A549 (cell line): ENCODE data around the gene SLC45A3.

Experiments
- EP300 ChIP-seq, 2 experiments: fragments of >200 bp; sonication (Bioruptor Twin); formaldehyde crosslinking; IDR thresholded peaks; 2 replicates in 1 of 2; 3 replicates in 1 of 2; pipeline ENCODE4 v1.6.1; 2016 to 2017
- FOSL2 ChIP-seq, 2 experiments: fragments of 450-650 bp in 1 of 2; fragments of >200 bp in 1 of 2; sonication (Bioruptor Twin) in 1 of 2; formaldehyde crosslinking; IDR thresholded peaks; 2 replicates each; pipeline versions ENCODE4 v1.5.0 to v1.6.1; 2016 to 2020; ENCODE audit warnings: mild to moderate bottlenecking in 1 of 2, moderate library complexity in 1 of 2
- HDAC2 ChIP-seq: fragments of 200-600 bp; sonication (generic); IDR thresholded peaks from 2 replicates; pipeline ENCODE4 v1.6.1; 2016
- MAZ ChIP-seq: fragments of 150-350 bp; IDR thresholded peaks from 2 replicates; pipeline ENCODE4 v1.6.1; 2014; ENCODE audit warnings: antibody characterized with exemption, low read depth, low read length, borderline replicate concordance
- PHF8 ChIP-seq: fragments of 200-600 bp; sonication (generic); IDR thresholded peaks from 2 replicates; pipeline ENCODE4 v1.6.1; 2016; ENCODE audit warnings: low read depth, mild to moderate bottlenecking, antibody characterized with exemption, moderate library complexity, borderline replicate concordance
- POLR2A ChIP-seq: IDR thresholded peaks from 2 replicates; pipeline ENCODE4 v1.6.1; 2012; ENCODE audit warnings: mild to moderate bottlenecking, low read length
- RAD21 ChIP-seq, 2 experiments: fragments of >200 bp in 1 of 2; sonication (Bioruptor Twin) in 1 of 2; formaldehyde crosslinking in 1 of 2; IDR thresholded peaks in 1 of 2; conservative IDR thresholded peaks in 1 of 2; 2 replicates in 1 of 2; 3 replicates in 1 of 2; pipeline ENCODE4 v1.6.1; 2012 to 2018; ENCODE audit warnings: inconsistent platforms in 1 of 2
- TF ChIP-seq, protein P1 (sequence below): fragments of >200 bp; sonication (Bioruptor Twin); formaldehyde crosslinking; IDR thresholded peaks from 3 replicates; pipeline ENCODE4 v1.5.1; 2016
- TF ChIP-seq, protein P2 (sequence below): IDR thresholded peaks from 2 replicates; pipeline ENCODE4 v1.6.1; 2012; ENCODE audit warnings: low read depth, borderline replicate concordance
- TF ChIP-seq, protein P3 (sequence below): fragments of 200-600 bp; sonication (generic); IDR thresholded peaks from 2 replicates; pipeline ENCODE4 v1.6.1; 2016; ENCODE audit warnings: antibody characterized with exemption, mild to moderate bottlenecking, moderate library complexity
- TF ChIP-seq, protein P4 (sequence below): fragments of 150-350 bp; IDR thresholded peaks from 2 replicates; pipeline ENCODE4 v1.6.1; 2014; ENCODE audit warnings: low read depth, mild to moderate bottlenecking, low read length
- TF ChIP-seq, protein P5 (sequence below): fragments of 250-450 bp; sonication (Bioruptor Pico); IDR thresholded peaks from 2 replicates; pipeline ENCODE4 v1.5.0; 2021; ENCODE audit warnings: mild to moderate bottlenecking, moderate library complexity, borderline replicate concordance
- TF ChIP-seq, protein P6 (sequence below): fragments of >200 bp; sonication (Bioruptor Twin); formaldehyde crosslinking; IDR thresholded peaks from 2 replicates; pipeline ENCODE4 v1.6.1; 2016
- TF ChIP-seq, protein P7 (sequence below): fragments of >200 bp; sonication (Bioruptor Twin); formaldehyde crosslinking; IDR thresholded peaks from 3 replicates; pipeline ENCODE4 v1.6.1; 2016

DNA sequence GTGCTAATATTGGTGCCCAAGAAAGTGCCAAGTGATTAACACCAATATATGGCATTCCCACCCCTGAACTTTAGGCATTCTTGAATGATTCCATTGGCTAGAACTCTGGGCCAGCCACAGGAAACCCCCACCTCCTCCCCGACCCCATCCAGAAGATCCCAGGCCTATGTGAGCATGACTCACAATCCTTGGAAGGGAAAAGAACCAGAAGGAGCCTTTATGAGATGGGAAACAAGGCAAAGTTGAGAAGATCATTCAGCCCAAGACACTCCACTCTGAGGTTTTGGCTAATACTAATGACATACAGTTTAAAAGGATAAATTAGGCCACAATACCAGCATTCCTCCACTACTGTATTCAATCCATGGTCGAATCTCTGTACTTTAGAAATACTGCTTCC, 70.3 kb downstream of the SLC45A3 start:
- TF ChIP-seq POLR2A, result no peak
- TF ChIP-seq, protein P1, sequence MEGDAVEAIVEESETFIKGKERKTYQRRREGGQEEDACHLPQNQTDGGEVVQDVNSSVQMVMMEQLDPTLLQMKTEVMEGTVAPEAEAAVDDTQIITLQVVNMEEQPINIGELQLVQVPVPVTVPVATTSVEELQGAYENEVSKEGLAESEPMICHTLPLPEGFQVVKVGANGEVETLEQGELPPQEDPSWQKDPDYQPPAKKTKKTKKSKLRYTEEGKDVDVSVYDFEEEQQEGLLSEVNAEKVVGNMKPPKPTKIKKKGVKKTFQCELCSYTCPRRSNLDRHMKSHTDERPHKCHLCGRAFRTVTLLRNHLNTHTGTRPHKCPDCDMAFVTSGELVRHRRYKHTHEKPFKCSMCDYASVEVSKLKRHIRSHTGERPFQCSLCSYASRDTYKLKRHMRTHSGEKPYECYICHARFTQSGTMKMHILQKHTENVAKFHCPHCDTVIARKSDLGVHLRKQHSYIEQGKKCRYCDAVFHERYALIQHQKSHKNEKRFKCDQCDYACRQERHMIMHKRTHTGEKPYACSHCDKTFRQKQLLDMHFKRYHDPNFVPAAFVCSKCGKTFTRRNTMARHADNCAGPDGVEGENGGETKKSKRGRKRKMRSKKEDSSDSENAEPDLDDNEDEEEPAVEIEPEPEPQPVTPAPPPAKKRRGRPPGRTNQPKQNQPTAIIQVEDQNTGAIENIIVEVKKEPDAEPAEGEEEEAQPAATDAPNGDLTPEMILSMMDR, result no peak
- TF ChIP-seq RAD21 (conservative IDR thresholded peaks at IDR 0.05 in 1 of 2, IDR thresholded peaks at IDR 0.05 in 1 of 2), result no peak
- TF ChIP-seq, protein P2, sequence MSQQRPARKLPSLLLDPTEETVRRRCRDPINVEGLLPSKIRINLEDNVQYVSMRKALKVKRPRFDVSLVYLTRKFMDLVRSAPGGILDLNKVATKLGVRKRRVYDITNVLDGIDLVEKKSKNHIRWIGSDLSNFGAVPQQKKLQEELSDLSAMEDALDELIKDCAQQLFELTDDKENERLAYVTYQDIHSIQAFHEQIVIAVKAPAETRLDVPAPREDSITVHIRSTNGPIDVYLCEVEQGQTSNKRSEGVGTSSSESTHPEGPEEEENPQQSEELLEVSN, result no peak
- TF ChIP-seq PHF8, result no peak
- TF ChIP-seq, protein P3, sequence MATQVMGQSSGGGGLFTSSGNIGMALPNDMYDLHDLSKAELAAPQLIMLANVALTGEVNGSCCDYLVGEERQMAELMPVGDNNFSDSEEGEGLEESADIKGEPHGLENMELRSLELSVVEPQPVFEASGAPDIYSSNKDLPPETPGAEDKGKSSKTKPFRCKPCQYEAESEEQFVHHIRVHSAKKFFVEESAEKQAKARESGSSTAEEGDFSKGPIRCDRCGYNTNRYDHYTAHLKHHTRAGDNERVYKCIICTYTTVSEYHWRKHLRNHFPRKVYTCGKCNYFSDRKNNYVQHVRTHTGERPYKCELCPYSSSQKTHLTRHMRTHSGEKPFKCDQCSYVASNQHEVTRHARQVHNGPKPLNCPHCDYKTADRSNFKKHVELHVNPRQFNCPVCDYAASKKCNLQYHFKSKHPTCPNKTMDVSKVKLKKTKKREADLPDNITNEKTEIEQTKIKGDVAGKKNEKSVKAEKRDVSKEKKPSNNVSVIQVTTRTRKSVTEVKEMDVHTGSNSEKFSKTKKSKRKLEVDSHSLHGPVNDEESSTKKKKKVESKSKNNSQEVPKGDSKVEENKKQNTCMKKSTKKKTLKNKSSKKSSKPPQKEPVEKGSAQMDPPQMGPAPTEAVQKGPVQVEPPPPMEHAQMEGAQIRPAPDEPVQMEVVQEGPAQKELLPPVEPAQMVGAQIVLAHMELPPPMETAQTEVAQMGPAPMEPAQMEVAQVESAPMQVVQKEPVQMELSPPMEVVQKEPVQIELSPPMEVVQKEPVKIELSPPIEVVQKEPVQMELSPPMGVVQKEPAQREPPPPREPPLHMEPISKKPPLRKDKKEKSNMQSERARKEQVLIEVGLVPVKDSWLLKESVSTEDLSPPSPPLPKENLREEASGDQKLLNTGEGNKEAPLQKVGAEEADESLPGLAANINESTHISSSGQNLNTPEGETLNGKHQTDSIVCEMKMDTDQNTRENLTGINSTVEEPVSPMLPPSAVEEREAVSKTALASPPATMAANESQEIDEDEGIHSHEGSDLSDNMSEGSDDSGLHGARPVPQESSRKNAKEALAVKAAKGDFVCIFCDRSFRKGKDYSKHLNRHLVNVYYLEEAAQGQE, result no peak
- TF ChIP-seq, protein P4, sequence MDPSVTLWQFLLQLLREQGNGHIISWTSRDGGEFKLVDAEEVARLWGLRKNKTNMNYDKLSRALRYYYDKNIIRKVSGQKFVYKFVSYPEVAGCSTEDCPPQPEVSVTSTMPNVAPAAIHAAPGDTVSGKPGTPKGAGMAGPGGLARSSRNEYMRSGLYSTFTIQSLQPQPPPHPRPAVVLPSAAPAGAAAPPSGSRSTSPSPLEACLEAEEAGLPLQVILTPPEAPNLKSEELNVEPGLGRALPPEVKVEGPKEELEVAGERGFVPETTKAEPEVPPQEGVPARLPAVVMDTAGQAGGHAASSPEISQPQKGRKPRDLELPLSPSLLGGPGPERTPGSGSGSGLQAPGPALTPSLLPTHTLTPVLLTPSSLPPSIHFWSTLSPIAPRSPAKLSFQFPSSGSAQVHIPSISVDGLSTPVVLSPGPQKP, result no peak
- TF ChIP-seq, protein P5, sequence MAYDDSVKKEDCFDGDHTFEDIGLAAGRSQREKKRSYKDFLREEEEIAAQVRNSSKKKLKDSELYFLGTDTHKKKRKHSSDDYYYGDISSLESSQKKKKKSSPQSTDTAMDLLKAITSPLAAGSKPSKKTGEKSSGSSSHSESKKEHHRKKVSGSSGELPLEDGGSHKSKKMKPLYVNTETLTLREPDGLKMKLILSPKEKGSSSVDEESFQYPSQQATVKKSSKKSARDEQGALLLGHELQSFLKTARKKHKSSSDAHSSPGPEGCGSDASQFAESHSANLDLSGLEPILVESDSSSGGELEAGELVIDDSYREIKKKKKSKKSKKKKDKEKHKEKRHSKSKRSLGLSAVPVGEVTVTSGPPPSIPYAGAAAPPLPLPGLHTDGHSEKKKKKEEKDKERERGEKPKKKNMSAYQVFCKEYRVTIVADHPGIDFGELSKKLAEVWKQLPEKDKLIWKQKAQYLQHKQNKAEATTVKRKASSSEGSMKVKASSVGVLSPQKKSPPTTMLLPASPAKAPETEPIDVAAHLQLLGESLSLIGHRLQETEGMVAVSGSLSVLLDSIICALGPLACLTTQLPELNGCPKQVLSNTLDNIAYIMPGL (CRISPR knock-in tag), result no peak
- no peak for TF ChIP-seq MAZ
- TF ChIP-seq, protein P6, sequence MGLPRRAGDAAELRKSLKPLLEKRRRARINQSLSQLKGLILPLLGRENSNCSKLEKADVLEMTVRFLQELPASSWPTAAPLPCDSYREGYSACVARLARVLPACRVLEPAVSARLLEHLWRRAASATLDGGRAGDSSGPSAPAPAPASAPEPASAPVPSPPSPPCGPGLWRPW, result no peak
- no peak for TF ChIP-seq EP300 (IDR thresholded peaks at IDR 0.05)
- TF ChIP-seq, protein P7, sequence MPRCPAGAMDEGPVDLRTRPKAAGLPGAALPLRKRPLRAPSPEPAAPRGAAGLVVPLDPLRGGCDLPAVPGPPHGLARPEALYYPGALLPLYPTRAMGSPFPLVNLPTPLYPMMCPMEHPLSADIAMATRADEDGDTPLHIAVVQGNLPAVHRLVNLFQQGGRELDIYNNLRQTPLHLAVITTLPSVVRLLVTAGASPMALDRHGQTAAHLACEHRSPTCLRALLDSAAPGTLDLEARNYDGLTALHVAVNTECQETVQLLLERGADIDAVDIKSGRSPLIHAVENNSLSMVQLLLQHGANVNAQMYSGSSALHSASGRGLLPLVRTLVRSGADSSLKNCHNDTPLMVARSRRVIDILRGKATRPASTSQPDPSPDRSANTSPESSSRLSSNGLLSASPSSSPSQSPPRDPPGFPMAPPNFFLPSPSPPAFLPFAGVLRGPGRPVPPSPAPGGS, result no peak
- no peak for TF ChIP-seq HDAC2
- TF ChIP-seq FOSL2 (IDR thresholded peaks at IDR 0.05), result no peak
- no peak for TF ChIP-seq FOSL2 (CRISPR knock-in tag; IDR thresholded peaks at IDR 0.05)
